Right lung (tissue), 5 donors: ENCODE measurements around the gene RTCB. TPM values are rescaled to one million over a fixed set of nuclear protein-coding genes. Genes with fewer than 3 reads are reported as not detected.
"Not testable (repeated sequence)": the region's sequence is repeated elsewhere in the genome, so short reads cannot be mapped to it uniquely, and the experiment has no call there.

Source experiments
- DNase-seq, 2 donors: peaks; one replicate each; pipeline ENCODE4 v3.0.0-alpha.2; 2013
- polyA plus RNA-seq, 5 donors: library from polyadenylated mRNA; unstranded; fragments of 120-200 nt; gene quantifications; one replicate each; pipeline versions ENCODE4 v1.2.1 to v1.2.3, GENCODE V29; 2013; ENCODE audit warnings: inconsistent platforms in 1 of 5, low replicate concordance in 1 of 5; ENCODE audit not compliant: insufficient read length in 5 of 5, insufficient read depth in 1 of 5

RTCB gene
- polyA plus RNA-seq, 5 donors: 73.5 to 90.1 (median 81.1) TPM

GRCh38 chr22:32396746-32397145, 15.3 kb downstream of the RTCB start:
- no peak for DNase-seq

DNA sequence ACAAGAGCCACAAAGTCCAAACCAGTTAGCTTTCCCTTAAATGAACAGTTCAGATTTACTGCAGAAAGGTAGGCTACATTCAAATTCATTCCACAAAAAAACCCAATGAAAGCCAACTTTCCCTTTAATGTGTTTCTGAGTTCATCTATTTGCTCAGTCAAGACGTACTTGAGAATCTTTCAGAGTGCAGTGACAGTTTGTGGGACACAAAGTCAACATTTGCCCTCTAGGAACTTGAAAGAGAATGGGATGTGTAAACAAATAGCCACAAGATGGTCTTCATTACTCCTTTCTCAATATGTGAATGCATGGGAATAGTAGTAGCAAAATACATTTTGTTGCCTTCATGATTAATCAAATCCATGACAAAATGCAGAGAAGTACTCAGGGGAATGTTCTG, 15.8 kb downstream of the RTCB start:
- no peak for DNase-seq

- DNase-seq: no peak
Measured at GRCh38 chr22:32395107-32395506, 16.9 kb downstream of the RTCB start.

DNA sequence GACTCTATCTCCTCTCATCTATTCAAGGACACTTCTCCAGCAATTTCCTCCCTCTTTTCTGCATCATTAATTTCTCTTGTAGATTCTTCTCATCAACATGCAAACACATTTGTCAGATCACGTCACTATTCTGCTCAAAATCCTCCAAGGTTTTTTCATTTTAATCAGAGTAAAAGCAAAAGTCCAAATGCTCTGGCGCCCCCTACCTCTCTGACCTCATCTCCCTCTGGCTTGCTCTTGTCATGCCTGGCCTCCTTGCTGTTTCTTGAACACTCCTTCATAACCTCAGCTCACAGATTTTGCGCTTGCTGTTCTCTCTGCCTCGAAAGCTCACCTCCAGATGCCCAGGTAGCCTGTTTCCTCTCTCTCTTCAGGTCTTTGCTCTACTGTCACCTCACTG, 22.4 kb downstream of the RTCB start:
- DNase-seq: no peak

DNA sequence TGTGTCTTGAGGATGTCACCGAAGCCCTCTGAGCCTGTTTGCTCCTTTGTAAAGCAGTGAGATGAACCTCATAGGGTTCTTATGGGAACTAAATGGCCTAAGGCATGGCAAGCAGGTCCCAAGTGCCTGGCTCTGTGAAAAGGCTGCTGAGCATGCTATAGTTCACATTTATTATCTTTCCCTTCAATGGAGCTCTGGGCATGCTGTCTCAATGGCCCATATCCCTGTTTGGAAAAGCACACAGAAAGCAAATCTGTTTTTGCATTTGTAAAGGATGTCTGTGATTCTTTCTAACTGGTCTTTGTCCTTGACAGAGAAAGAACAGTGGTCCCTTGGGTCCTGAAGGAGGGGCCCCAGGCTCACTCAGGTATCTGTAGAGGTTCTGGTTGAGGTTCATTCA, 26.4 kb downstream of the RTCB start:
- DNase-seq: no peak

DNA sequence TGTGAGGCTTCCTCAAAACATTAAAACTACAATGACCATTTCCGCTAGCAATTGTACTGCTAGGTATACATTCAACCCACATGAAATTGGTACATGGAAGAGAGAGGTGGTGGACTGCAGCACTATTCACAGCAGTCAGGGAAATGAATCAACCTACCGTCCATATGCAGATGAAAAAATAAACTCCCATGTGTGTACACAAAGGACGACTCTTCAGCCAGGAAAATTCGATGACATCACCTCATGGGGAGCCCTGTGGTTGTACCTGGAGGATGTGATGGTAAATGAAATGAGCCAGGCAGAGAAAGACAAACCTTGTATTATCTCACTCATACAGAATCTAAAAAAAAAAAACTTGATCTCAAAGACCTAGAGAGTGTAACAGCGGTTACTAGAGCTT, 31.1 kb downstream of the RTCB start:
- DNase-seq: no peak

- DNase-seq: no peak
Measured at GRCh38 chr22:32378707-32379272, 33.3 kb downstream of the RTCB start.

GRCh38 chr22:32376681-32377080, 35.4 kb downstream of the RTCB start:
- no peak for DNase-seq

- DNase-seq: no peak
Measured at GRCh38 chr22:32375678-32376450, 36.2 kb downstream of the RTCB start.

DNA sequence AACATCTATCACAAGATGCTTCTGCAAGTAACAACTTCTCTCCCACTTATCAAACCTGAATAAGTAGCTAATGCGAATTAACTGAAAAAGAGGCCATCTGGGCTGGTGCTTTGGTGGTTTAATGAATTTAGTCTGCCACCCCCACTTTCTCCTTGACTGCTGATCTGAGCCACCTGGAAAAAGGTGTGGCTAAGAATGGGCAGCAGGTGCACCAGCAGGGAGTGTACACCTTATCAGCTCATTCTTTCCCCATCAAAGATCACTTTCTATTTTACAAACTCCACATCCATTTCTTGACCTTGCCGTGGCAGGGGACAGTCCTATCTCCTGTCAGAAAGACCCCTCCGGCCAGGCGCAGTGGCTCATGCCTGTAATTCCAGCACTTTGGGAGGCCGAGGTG, 47.8 kb downstream of the RTCB start:
- no peak for DNase-seq

DNA sequence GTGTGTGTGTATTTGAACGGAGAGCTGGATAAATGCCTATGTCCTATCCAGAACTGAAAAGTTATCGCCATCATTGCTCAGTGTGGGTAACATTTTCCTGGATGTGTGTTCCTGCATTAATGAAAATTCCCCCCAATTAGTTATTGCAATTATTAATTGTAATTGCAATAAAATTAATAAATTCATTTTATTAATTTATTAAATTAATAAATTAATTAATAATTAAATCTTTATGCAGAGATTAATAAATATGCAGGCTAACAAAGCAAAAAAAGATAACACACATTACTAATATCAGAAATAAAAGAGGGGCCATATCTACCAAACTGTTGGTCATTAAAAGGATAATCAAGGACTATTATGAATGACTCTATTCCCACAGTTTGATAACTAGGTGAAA, 50.8 kb downstream of the RTCB start:
- no peak for DNase-seq

- not testable (repeated sequence) for DNase-seq
Measured at GRCh38 chr22:32360096-32360495, 52.0 kb downstream of the RTCB start.

- DNase-seq: not testable (repeated sequence)
Measured at GRCh38 chr22:32357567-32357966, 54.5 kb downstream of the RTCB start, which contains the start of gene RFPL3. Gene RFPL3, plus strand, starts transcription at chr22:32357867. Its CDS starts 205 bp downstream, at chr22:32358072.

GRCh38 chr22:32355760-32356159, 56.3 kb downstream of the RTCB start:
- no peak for DNase-seq

GRCh38 chr22:32354360-32355351, 57.4 kb downstream of the RTCB start:
- DNase-seq: no peak

- DNase-seq: no peak
Measured at GRCh38 chr22:32353840-32354239, 58.2 kb downstream of the RTCB start.

DNA sequence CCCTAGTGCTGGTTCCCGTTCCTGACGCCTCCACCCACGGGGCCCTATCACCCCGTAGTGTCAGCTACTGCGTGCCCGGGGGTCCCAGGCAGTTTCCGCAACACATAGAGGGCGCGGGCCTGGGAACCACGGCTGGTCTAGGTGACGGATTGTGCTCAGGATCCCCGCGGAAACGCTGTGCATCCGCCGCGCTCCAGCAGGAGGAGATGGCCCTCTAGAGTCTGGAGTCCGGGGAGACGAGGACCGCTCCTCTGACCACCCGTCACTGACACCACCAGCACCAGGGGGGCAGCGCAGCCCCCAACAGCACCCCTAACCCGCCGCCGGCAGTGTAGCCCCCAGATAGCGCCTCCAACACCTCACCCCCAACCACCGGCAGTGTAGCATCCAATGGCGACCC, 58.8 kb downstream of the RTCB start:
- DNase-seq: no peak

GRCh38 chr22:32352681-32353080, 59.4 kb downstream of the RTCB start:
- DNase-seq: no peak

- not testable (repeated sequence) for DNase-seq
Measured at GRCh38 chr22:32351875-32352274, 60.2 kb downstream of the RTCB start.

- no peak for DNase-seq
Measured at GRCh38 chr22:32348031-32348611, 63.9 kb downstream of the RTCB start.

- DNase-seq: no peak
Measured at GRCh38 chr22:32343941-32344340, 68.1 kb downstream of the RTCB start.

GRCh38 chr22:32342977-32343376, 69.1 kb downstream of the RTCB start:
- no peak for DNase-seq
